ENCODE results near the gene BRWD1. TPM values are rescaled to one million over a fixed set of nuclear protein-coding genes. Genes with fewer than 3 reads are reported as not detected.
A peak's percentile ranks its signal among the peaks of the same experiment; 100 is the strongest.

Gene BRWD1
- total and polyA plus RNA-seq, 2 experiments from 2014 or later = 32.6 to 62.8 TPM

DNA sequence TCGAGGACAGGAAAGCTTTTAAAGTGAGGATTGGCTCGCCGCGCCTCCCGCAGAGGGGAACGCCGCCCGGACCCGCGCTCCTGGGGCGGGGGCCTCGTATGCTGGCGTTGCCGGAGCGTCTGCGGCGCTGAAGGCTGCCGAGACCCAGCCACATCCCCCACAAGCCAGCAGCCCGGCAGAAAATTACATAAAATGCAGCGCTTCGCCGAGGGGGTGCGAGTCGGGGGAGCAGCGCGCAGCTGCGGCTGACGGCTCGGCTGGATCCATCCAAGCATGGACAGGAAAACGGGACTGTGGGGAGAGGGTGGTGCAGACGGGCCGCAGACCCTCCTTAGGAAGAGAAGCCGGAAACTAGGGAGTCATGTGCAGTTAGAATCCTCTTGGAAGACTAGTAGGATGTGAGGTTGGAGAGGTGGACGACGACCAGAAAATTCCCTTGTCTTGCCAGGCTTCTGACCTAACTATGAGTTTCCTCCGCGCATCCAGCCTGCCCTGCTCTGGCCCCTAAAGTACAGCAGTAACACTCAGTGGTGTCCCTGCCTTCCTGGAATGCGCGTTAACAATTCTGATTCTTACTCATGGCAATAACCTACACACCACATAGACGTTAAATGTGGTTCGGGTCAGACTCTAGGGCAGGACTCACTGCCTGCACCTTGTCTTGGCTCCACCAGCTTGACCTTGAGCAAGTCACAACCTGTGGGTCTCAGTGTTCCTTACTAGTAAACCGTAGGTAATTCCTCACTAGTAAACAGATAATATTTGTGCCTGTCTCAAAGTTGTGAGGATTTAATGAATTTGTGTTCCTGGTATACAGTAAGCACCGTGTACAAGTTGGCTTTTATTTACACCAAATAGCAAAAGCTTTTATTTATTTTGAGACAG is 953 bp upstream of the BRWD1 start:
- Histone ChIP-seq H3K27me3 (no peaks in the 10 kb centered on the region), H3K9me3 (ENCODE audit: low read depth) (no peaks in the 10 kb centered on the region), H3K36me3 (peaks cover 14% of the 10 kb centered on the region), H3K4me1 (ENCODE audit: low read depth) (peaks cover 23% of the 10 kb centered on the region), H3K27ac (peak overlapping the region; percentile 97), H3K4me3 (peak overlapping the region; percentile 100)
- TF ChIP-seq, protein P1, sequence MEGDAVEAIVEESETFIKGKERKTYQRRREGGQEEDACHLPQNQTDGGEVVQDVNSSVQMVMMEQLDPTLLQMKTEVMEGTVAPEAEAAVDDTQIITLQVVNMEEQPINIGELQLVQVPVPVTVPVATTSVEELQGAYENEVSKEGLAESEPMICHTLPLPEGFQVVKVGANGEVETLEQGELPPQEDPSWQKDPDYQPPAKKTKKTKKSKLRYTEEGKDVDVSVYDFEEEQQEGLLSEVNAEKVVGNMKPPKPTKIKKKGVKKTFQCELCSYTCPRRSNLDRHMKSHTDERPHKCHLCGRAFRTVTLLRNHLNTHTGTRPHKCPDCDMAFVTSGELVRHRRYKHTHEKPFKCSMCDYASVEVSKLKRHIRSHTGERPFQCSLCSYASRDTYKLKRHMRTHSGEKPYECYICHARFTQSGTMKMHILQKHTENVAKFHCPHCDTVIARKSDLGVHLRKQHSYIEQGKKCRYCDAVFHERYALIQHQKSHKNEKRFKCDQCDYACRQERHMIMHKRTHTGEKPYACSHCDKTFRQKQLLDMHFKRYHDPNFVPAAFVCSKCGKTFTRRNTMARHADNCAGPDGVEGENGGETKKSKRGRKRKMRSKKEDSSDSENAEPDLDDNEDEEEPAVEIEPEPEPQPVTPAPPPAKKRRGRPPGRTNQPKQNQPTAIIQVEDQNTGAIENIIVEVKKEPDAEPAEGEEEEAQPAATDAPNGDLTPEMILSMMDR (IDR thresholded peaks at IDR 0.05; ENCODE audit: low read depth, low read length) = no peak
- peak; percentile 73 to 74 for DNase-seq (ENCODE audit: low read depth in 1 of 2, low spot score in 1 of 2)

- TF ChIP-seq, protein P1 (IDR thresholded peaks at IDR 0.05; ENCODE audit: low read depth, low read length) = no peak
- H3K9me3 ChIP-seq (ENCODE audit: low read depth) = no peaks in the 10 kb centered on the region
- peak overlapping the region; percentile 100 for H3K4me3 ChIP-seq
- H3K27ac ChIP-seq = peak overlapping the region; percentile 97
- peaks cover 11% of the 10 kb centered on the region for H3K4me1 ChIP-seq (ENCODE audit: low read depth)
- peak in 1 of 2 donors; percentile 36 for DNase-seq (ENCODE audit: low read depth in 1 of 2, low spot score in 1 of 2)
- no peaks in the 10 kb centered on the region for H3K27me3 ChIP-seq
- peaks cover 14% of the 10 kb centered on the region for H3K36me3 ChIP-seq
Measured at GRCh38 chr21:39313042-39313570, 326 bp downstream of the BRWD1 start.

GRCh38 chr21:39312112-39313041 is 1.1 kb downstream of the BRWD1 start:
- Histone ChIP-seq H3K27me3 (no peaks in the 10 kb centered on the region), H3K36me3 (peaks cover 18% of the 10 kb centered on the region), H3K27ac (peak overlapping the region; percentile 97), H3K9me3 (ENCODE audit: low read depth) (no peaks in the 10 kb centered on the region), H3K4me1 (ENCODE audit: low read depth) (peaks cover 11% of the 10 kb centered on the region), H3K4me3 (peak overlapping the region; percentile 100)
- TF ChIP-seq, protein P1 (IDR thresholded peaks at IDR 0.05; ENCODE audit: low read depth, low read length) = no peak
- DNase-seq (ENCODE audit: low read depth in 1 of 2, low spot score in 1 of 2) = peak; percentile 92

DNA sequence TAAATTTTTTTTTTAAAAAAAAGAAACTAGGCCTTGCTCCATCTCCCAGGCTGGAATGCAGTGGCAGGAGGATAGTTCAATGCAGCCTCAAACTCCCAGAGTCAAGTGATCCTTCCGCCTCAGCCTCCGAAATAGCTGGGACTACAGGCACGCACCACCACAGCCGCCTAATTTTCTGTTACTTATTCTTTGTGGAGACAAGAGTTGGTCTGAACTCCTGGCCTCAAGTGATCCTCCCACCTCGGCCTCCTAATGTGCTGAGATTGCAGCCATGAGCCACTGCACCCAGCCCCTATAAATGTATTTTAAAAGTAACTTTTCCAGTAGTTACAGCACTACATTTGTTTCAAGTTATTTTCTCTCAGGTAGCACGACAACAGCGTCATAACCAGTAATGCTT is 2.3 kb downstream of the BRWD1 start:
- Histone ChIP-seq H3K36me3 (peaks cover 23% of the 10 kb centered on the region), H3K27ac (no peak overlapping the region)
- TF ChIP-seq, protein P1 (IDR thresholded peaks at IDR 0.05; ENCODE audit: low read depth, low read length) = no peak

DNA sequence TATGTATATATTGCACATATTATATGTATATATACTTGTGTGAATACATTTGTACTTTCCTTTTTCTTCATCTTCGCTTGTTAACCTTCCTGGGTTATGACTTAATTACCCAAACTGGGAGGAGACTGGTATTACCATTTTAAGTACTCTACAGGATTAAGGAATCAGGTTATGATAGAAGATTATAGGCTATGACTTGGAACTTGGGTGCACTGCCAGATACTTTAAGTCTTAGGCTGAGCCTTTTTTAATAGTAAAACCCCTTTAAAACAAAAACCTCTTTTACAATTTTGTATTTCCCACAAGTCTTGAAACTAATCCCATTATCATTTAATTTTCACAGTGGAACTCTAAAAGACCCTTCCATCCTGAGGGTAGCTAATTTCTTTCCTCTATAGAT is 6.0 kb downstream of the BRWD1 start:
- Histone ChIP-seq H3K4me3 (no peak overlapping the region), H3K36me3 (peaks cover 28% of the 10 kb centered on the region), H3K9me3 (ENCODE audit: low read depth) (no peaks in the 10 kb centered on the region), H3K27me3 (no peaks in the 10 kb centered on the region), H3K27ac (no peak overlapping the region), H3K4me1 (ENCODE audit: low read depth) (peaks cover 7% of the 10 kb centered on the region)
- no peak for DNase-seq (ENCODE audit: low read depth in 1 of 2, low spot score in 1 of 2)
- TF ChIP-seq, protein P1 (IDR thresholded peaks at IDR 0.05; ENCODE audit: low read depth, low read length) = no peak

More for the DNA sequence above, 2.3 kb downstream of the BRWD1 start:
- Histone ChIP-seq H3K4me3 (no peak overlapping the region), H3K27me3 (no peaks in the 10 kb centered on the region), H3K9me3 (ENCODE audit: low read depth) (no peaks in the 10 kb centered on the region), H3K4me1 (ENCODE audit: low read depth) (peaks cover 11% of the 10 kb centered on the region)
- no peak for DNase-seq (ENCODE audit: low read depth in 1 of 2, low spot score in 1 of 2)
